ENCODE data around the gene ANO10.

Gene ANO10

GRCh38 chr3:43533009-43533408 is 88.8 kb downstream of the ANO10 start:
- ChIA-PET CTCF (interaction anchor here (1.0 kb wide), 1 partner anchor 666 kb away, joined by 5 read pairs; no protein-coding TSS in a partner anchor), POLR2A (ENCODE audit: low non-redundant PET) (no interaction called here)
- H3K27ac ChIP-seq: no peak overlapping the region
- TF ChIP-seq, protein P1, sequence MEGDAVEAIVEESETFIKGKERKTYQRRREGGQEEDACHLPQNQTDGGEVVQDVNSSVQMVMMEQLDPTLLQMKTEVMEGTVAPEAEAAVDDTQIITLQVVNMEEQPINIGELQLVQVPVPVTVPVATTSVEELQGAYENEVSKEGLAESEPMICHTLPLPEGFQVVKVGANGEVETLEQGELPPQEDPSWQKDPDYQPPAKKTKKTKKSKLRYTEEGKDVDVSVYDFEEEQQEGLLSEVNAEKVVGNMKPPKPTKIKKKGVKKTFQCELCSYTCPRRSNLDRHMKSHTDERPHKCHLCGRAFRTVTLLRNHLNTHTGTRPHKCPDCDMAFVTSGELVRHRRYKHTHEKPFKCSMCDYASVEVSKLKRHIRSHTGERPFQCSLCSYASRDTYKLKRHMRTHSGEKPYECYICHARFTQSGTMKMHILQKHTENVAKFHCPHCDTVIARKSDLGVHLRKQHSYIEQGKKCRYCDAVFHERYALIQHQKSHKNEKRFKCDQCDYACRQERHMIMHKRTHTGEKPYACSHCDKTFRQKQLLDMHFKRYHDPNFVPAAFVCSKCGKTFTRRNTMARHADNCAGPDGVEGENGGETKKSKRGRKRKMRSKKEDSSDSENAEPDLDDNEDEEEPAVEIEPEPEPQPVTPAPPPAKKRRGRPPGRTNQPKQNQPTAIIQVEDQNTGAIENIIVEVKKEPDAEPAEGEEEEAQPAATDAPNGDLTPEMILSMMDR (conservative IDR thresholded peaks at IDR 0.05; ENCODE audit: low read depth): no peak
- DNase-seq (ENCODE audit: low spot score): no peak

DNA sequence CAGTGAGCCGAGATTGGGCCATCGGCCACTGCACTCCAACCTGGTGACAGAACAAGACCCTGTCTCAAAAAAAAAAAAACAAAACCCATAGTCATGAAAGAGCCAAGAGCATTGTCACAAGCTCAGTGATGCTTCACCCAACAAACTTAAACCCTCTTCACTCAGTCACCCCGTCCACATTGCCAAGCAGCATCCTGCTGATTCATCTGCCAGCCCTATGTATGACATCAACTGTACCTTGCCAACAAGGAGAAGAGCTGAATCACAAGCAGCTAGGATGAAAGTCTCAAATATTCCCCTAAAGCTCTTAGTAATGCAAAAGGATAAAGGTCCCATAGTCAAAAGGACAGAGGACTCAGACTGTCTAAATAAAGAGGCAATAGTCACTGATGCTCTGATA is 90.0 kb downstream of the ANO10 start:
- peak; percentile 36 for DNase-seq (ENCODE audit: low spot score)
- POLR2A ChIA-PET (ENCODE audit: low non-redundant PET): no interaction called here
- TF ChIP-seq, protein P1 (conservative IDR thresholded peaks at IDR 0.05; ENCODE audit: low read depth): no peak
- no peak overlapping the region for H3K27ac ChIP-seq
- CTCF ChIA-PET: interaction anchor here (0.7 kb wide), 1 partner anchor 420 kb away, joined by 3 read pairs; no protein-coding TSS in a partner anchor

DNA sequence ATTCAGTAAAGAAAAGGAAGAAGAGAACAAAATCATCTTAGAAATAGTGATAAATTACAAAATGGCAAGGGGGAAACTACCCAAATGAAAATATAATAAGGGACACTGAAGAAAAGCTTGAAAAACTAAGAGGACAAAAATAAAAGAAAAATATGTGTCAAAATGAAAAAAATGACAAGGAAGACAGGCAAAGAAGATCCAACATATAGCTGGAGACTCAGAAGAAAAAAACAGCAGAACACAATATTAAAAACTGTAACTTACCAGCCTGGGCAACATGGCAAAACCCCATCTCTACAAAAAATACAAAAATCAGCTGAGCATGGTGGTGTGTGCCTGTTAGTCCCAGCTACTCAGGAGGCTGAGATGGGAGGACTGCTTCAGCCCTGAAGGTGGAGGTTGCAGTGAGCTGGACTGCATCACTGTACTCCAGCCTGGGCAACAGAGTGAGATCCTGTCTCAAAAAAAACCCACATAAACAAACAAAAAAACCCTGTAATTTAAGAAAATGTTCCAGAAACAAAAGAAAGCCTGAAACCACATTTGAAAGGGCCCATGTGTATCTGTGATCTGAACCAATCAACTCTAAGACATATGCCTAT is 93.2 kb downstream of the ANO10 start:
- POLR2A ChIA-PET (ENCODE audit: low non-redundant PET): no interaction called here
- no peak overlapping the region for H3K27ac ChIP-seq
- TF ChIP-seq, protein P1 (conservative IDR thresholded peaks at IDR 0.05; ENCODE audit: low read depth): no peak
- CTCF ChIA-PET: interaction anchor here (0.6 kb wide), 2 partner anchors 33 to 605 kb away, joined by 3 to 4 read pairs; no protein-coding TSS in a partner anchor
- no peak for DNase-seq (ENCODE audit: low spot score)

DNA sequence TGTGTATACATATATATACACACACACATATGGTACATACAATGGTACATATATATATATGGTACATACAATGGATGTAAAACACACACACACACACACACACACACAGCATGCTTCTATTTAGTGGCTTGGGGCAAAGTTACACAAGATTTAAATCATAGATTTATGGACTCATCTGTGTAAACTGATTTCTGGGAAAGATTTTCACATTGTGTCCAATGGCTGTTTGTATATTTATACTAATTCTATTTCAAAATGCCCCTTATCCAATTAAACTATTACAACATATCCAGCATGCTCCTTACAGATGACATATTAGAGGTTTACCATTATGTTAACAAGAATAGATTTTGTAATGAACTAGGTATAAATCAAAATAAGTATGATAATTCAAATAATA is 94.9 kb downstream of the ANO10 start:
- DNase-seq (ENCODE audit: low spot score): no peak
- ChIA-PET POLR2A (ENCODE audit: low non-redundant PET) (no interaction called here), CTCF (no interaction called here)
- H3K27ac ChIP-seq: no peak overlapping the region
- TF ChIP-seq, protein P1 (conservative IDR thresholded peaks at IDR 0.05; ENCODE audit: low read depth): no peak

DNA sequence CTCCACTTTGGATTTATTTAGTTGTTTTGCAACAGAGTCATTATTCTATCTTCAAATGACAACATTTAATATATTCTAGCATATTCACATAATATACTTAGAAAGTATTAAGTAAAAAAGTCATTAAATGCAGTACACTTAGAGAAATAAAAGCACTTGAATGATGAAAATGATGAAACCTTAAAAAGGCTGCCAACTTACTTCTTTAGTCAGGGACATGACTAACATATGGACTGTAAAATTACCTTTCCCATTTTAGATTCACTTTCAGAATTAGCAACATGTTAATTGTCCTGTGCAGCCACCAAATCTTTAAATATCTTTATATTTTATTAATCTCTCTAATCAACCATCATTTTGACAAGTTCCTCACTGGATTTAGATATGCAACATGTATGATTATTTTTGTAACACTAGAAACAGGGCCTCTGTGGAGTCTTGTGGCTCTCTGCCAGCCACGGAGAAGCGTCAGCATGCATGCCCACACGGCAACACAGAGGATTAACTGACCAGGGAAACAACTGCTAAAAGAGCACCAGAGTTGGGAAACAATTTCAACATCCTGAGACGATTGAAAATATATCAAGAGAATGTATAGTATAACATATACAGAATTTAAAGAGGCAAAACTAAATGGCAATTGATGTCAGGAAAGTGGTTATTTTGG is 95.7 kb downstream of the ANO10 start:
- TF ChIP-seq, protein P1 (conservative IDR thresholded peaks at IDR 0.05; ENCODE audit: low read depth): no peak
- CTCF ChIA-PET: no interaction called here
- no peak overlapping the region for H3K27ac ChIP-seq
- no peak for DNase-seq (ENCODE audit: low spot score)
- POLR2A ChIA-PET (ENCODE audit: low non-redundant PET): no interaction called here

DNA sequence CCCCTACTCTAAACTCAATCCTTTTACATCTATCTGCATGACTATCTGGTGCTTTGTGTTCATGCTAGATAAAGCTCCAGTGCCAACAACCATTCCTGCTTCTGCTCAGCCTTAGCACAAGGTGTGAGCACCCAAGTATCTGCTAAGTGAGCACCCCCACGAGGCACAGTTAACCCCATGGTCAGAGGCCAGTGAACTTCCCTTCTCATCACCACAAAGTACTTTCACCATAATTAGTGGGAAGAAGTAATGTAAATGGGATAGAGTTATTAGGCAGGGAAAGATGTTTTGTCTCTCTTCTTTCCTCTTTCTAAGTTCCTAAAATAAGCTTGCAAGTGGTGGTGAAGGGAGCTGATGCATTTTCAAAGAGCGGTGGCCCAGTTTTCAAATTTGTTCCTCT is 96.4 kb downstream of the ANO10 start:
- TF ChIP-seq, protein P1 (conservative IDR thresholded peaks at IDR 0.05; ENCODE audit: low read depth): no peak
- peak overlapping the region; percentile 21; the same call in 1 of the 2 replicates for H3K27ac ChIP-seq
- CTCF ChIA-PET: no interaction called here
- no peak for DNase-seq (ENCODE audit: low spot score)
- POLR2A ChIA-PET (ENCODE audit: low non-redundant PET): no interaction called here
